CD4-positive, CD25-positive, alpha-beta regulatory T cell (primary cell): ENCODE data around the gene SHOC2. TPM values are rescaled to one million over a fixed set of nuclear protein-coding genes. Genes with fewer than 3 reads are reported as not detected.
"Not testable (repeated sequence)": the region's sequence is repeated elsewhere in the genome, so short reads cannot be mapped to it uniquely, and the experiment has no call there.

ENCODE experiments used
- ATAC-seq, 2 donors: fragments of 150-1000 bp; cut with Tn5 transposase; one replicate each; pipeline ENCODE4 v1.10.0; 2021; ENCODE audit warnings: low read depth in 2 of 2, moderate number of reproducible peaks in 2 of 2, moderate library complexity in 1 of 2
- DNase-seq, 3 donors: peaks; one replicate each; pipeline versions ENCODE4 v3.0.0 to v3.0.0-alpha.2; 2012 to 2022; ENCODE audit warnings: mixed read lengths in 1 of 3
- H3K27ac ChIP-seq: one replicate; pipeline ENCODE4 v1.7.0; 2013; ENCODE audit warnings: mild to moderate bottlenecking, low read length; ENCODE audit not compliant: insufficient read depth, poor library complexity, severe bottlenecking
- H3K27me3 ChIP-seq: one replicate; pipeline ENCODE4 v1.7.0; 2013; ENCODE audit warnings: low read length; ENCODE audit not compliant: control insufficient read depth, insufficient read depth
- H3K36me3 ChIP-seq: one replicate; pipeline ENCODE4 v1.7.0; 2013; ENCODE audit warnings: mild to moderate bottlenecking, low read length, moderate library complexity; ENCODE audit not compliant: control insufficient read depth, insufficient read depth
- H3K4me1 ChIP-seq: 2 replicates; pipeline ENCODE4 v1.7.0; 2013; ENCODE audit warnings: mild to moderate bottlenecking, low read length; ENCODE audit not compliant: insufficient read depth, control insufficient read depth, poor library complexity, severe bottlenecking
- H3K4me3 ChIP-seq: one replicate; pipeline ENCODE4 v1.7.0; 2013; ENCODE audit warnings: low read depth, mild to moderate bottlenecking, low read length, moderate library complexity
- H3K9me3 ChIP-seq, 2 experiments: 1 replicate in 1 of 2; 2 replicates in 1 of 2; pipeline ENCODE4 v1.7.0; 2013; ENCODE audit warnings: low read length in 2 of 2, mild to moderate bottlenecking in 1 of 2, moderate library complexity in 1 of 2; ENCODE audit not compliant: control insufficient read depth in 2 of 2
- H3K27ac Mint-ChIP-seq, 3 donors: one replicate each; pipeline ENCODE4 v1.8.0; 2020 to 2022; ENCODE audit warnings: mild to moderate bottlenecking in 3 of 3, mixed read lengths in 3 of 3, moderate library complexity in 2 of 3
- H3K27me3 Mint-ChIP-seq: one replicate; pipeline ENCODE4 v1.8.0; 2022; ENCODE audit warnings: mild to moderate bottlenecking, mixed read lengths
- H3K36me3 Mint-ChIP-seq: one replicate; pipeline ENCODE4 v1.8.0; 2020; ENCODE audit warnings: mixed read lengths
- H3K4me1 Mint-ChIP-seq, 4 donors: one replicate each; pipeline ENCODE4 v1.8.0; 2020 to 2022; ENCODE audit warnings: mixed read lengths in 4 of 4, mild to moderate bottlenecking in 1 of 4
- H3K4me3 Mint-ChIP-seq, 4 donors: one replicate each; pipeline ENCODE4 v1.8.0; 2020 to 2022; ENCODE audit warnings: mild to moderate bottlenecking in 4 of 4, mixed read lengths in 4 of 4, moderate library complexity in 3 of 4
- H3K9me3 Mint-ChIP-seq, 7 donors: one replicate each; pipeline ENCODE4 v1.8.0; 2020 to 2022; ENCODE audit warnings: mixed read lengths in 7 of 7, mild to moderate bottlenecking in 3 of 7, moderate library complexity in 2 of 7
- polyA plus RNA-seq, 4 donors: library from polyadenylated mRNA; unstranded; fragments of 300-500 nt; fragmentation: Illumina TruSeq; gene quantifications; one replicate each; pipeline ENCODE4 v1.2.3, GENCODE V29; 2021
- total RNA-seq: library from RNA; stranded (reverse); gene quantifications from one replicate; pipeline ENCODE4 v1.2.3, GENCODE V29; 2022

The SHOC2 gene
- total and polyA plus RNA-seq, 5 donors from 2014 or later, result 62.1 to 91.3 (median 64.6) TPM

DNA sequence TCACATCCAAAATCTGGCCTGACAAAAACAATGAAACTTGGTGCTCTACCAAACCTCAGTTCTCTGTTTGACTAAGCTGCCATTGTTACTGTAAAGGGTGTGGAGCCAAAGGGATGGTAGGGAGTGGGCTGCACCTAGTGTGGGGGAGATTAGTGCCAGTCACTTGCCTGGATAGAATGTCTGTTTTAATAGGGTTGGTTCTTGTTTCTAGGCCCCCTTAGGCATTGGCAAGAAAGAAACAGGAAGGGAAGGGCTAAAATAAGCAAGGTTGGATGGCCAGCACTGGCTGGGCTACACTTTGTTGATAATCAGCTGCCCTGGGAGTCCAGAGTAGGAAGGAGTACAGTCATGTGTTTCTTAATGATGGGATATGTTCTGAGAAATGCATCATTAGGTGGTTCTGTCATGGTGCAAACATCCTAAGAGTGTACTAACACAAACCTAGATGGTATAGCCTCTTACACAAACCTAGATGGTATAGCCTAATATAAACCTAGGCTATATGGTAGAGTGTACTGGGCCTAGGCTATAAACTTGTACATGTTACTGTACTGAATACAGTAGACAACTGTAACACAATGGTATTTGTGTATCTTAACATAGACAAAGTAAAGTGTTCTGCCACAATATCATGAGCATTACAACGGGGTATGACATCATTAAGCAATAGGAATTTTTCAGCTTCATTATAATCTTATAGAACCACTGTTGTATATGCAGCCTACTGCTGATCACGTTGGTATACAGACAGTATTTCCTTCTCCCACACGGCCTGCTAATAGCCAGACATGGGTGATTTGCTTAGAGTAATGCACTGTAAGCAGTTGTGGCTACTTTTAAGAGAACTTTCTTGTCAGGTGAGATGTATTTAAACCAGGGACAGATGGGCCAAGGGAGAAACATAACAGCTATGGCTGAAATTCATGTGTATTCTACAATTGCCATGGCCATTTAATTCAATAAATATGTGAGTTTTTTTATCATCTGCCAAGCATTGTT, 15.8 kb upstream of the SHOC2 start:
- no peak overlapping the region for H3K4me3 ChIP-seq
- peaks cover 45% of the 10 kb centered on the region for H3K36me3 ChIP-seq
- Mint-ChIP-seq H3K27ac (peak overlapping the region; percentile 10 to 71 (median 25)), H3K27me3 (no peaks in the 10 kb centered on the region), H3K9me3 (peaks cover 0 to 2% (median 0%) of the 10 kb centered on the region in 7 donors), H3K36me3 (peaks cover 19% of the 10 kb centered on the region), H3K4me3 (no peak overlapping the region), H3K4me1 (peaks cover 22 to 46% (median 32%) of the 10 kb centered on the region in 4 donors)
- no peaks in the 10 kb centered on the region for H3K4me1 ChIP-seq
- H3K9me3 ChIP-seq, result no peaks in the 10 kb centered on the region
- no peak for ATAC-seq
- DNase-seq, result peak in 1 of 3 donors; percentile 16
- no peak overlapping the region for H3K27ac ChIP-seq
- no peaks in the 10 kb centered on the region for H3K27me3 ChIP-seq

DNA sequence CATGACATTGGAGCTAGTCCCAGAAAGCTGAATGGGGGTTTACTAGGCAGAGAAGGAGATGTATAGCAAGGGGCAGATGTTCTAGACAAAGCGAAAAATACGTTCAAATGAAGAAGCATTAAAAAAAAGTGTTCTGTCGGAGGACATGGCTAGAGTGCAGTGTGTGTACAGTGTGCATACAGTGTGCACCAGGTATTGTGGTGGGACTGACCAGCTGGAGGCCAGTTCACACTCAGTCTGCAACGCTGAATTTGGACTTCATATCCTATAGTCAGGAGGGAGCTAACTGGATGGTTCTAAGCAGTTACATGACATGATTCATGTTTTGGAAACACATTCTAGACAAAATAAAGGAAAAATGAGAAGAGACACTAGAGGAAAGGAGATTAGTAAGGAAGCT, 9.3 kb upstream of the SHOC2 start:
- H3K4me3 ChIP-seq, result no peak overlapping the region
- H3K27me3 Mint-ChIP-seq, result no peaks in the 10 kb centered on the region
- no peaks in the 10 kb centered on the region for H3K27me3 ChIP-seq
- peak overlapping the region in 1 of 3 donors; percentile 5 for H3K27ac Mint-ChIP-seq
- peaks cover 10% of the 10 kb centered on the region for H3K36me3 ChIP-seq
- ATAC-seq (no peak), DNase-seq (no peak)
- peaks cover 16 to 33% (median 22%) of the 10 kb centered on the region in 4 donors for H3K4me1 Mint-ChIP-seq
- H3K9me3 ChIP-seq, result no peaks in the 10 kb centered on the region
- H3K4me3 Mint-ChIP-seq, result peak overlapping the region in 1 of 4 donors; percentile 61
- H3K36me3 Mint-ChIP-seq, result peaks cover 19% of the 10 kb centered on the region
- H3K27ac ChIP-seq, result no peak overlapping the region
- no peaks in the 10 kb centered on the region for H3K9me3 Mint-ChIP-seq
- H3K4me1 ChIP-seq, result no peaks in the 10 kb centered on the region

GRCh38 chr10:110912374-110912773, 7.0 kb upstream of the SHOC2 start:
- Mint-ChIP-seq H3K9me3 (no peaks in the 10 kb centered on the region), H3K4me3 (no peak overlapping the region), H3K27ac (peak overlapping the region in 1 of 3 donors; percentile 60), H3K36me3 (peaks cover 26% of the 10 kb centered on the region), H3K4me1 (peaks cover 21 to 51% (median 31%) of the 10 kb centered on the region in 4 donors), H3K27me3 (no peaks in the 10 kb centered on the region)
- H3K36me3 ChIP-seq, result peaks cover 10% of the 10 kb centered on the region
- ATAC-seq (no peak), DNase-seq (no peak)
- no peak overlapping the region for H3K27ac ChIP-seq
- no peaks in the 10 kb centered on the region for H3K4me1 ChIP-seq
- no peaks in the 10 kb centered on the region for H3K9me3 ChIP-seq
- H3K27me3 ChIP-seq, result no peaks in the 10 kb centered on the region
- H3K4me3 ChIP-seq, result no peak overlapping the region

GRCh38 chr10:110914431-110914830, 5.0 kb upstream of the SHOC2 start:
- Mint-ChIP-seq H3K27me3 (no peaks in the 10 kb centered on the region), H3K4me3 (no peak overlapping the region), H3K9me3 (no peaks in the 10 kb centered on the region), H3K4me1 (peaks cover 19 to 56% (median 36%) of the 10 kb centered on the region in 4 donors), H3K36me3 (peaks cover 28% of the 10 kb centered on the region), H3K27ac (no peak overlapping the region)
- no peaks in the 10 kb centered on the region for H3K27me3 ChIP-seq
- H3K4me3 ChIP-seq, result no peak overlapping the region
- no peak overlapping the region for H3K27ac ChIP-seq
- DNase-seq (no peak), ATAC-seq (no peak)
- H3K36me3 ChIP-seq, result peaks cover 10% of the 10 kb centered on the region
- no peaks in the 10 kb centered on the region for H3K9me3 ChIP-seq
- H3K4me1 ChIP-seq, result peaks cover 8% of the 10 kb centered on the region

GRCh38 chr10:110915035-110915434, 4.4 kb upstream of the SHOC2 start:
- H3K36me3 Mint-ChIP-seq, result peaks cover 27% of the 10 kb centered on the region
- no peak overlapping the region for H3K27ac Mint-ChIP-seq
- Histone ChIP-seq H3K4me3 (no peak overlapping the region), H3K27me3 (no peaks in the 10 kb centered on the region), H3K36me3 (peaks cover 10% of the 10 kb centered on the region), H3K4me1 (peaks cover 8% of the 10 kb centered on the region), H3K9me3 (no peaks in the 10 kb centered on the region), H3K27ac (no peak overlapping the region)
- no peak for DNase-seq
- H3K9me3 Mint-ChIP-seq, result no peaks in the 10 kb centered on the region
- H3K4me1 Mint-ChIP-seq, result peaks cover 13 to 54% (median 34%) of the 10 kb centered on the region in 4 donors
- no peak overlapping the region for H3K4me3 Mint-ChIP-seq
- no peaks in the 10 kb centered on the region for H3K27me3 Mint-ChIP-seq
- ATAC-seq, result no peak

DNA sequence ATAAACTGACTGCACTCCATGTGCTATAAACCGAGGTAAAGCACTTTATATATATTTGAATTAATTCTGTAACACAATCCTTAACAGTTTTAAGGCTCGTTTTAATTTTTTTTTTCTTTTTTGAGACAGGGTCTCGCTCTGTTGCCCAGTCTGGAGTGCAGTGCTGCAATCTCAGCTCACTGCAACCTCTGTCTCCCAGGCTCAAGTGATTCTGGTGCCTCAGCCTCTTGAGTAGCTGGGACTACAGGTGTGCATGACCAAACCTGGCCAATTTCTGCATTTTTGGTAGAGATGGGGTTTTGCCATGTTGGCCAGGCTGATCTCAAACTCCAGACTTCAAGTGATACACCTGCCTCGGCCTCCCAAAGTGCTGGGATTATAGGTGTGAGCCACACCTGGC, 3.8 kb upstream of the SHOC2 start:
- ATAC-seq, H3K27ac Mint-ChIP-seq, H3K27me3 Mint-ChIP-seq, H3K27me3 ChIP-seq, H3K4me3 Mint-ChIP-seq, H3K9me3 ChIP-seq, DNase-seq, H3K4me3 ChIP-seq, H3K9me3 Mint-ChIP-seq, H3K36me3 ChIP-seq, H3K27ac ChIP-seq: not testable (repeated sequence)
- H3K36me3 Mint-ChIP-seq, result peaks cover 22% of the 10 kb centered on the region
- H3K4me1 Mint-ChIP-seq, result peaks cover 10 to 54% (median 34%) of the 10 kb centered on the region in 4 donors
- H3K4me1 ChIP-seq, result peaks cover 13% of the 10 kb centered on the region

GRCh38 chr10:110916554-110917346, 2.7 kb upstream of the SHOC2 start:
- H3K4me1 ChIP-seq, result peaks cover 22% of the 10 kb centered on the region
- H3K36me3 ChIP-seq, result peaks cover 10% of the 10 kb centered on the region
- no peaks in the 10 kb centered on the region for H3K9me3 ChIP-seq
- ATAC-seq (no peak), DNase-seq (no peak)
- Mint-ChIP-seq H3K36me3 (peaks cover 15% of the 10 kb centered on the region), H3K9me3 (no peaks in the 10 kb centered on the region), H3K4me1 (peaks cover 10 to 56% (median 32%) of the 10 kb centered on the region in 4 donors), H3K4me3 (peak overlapping the region; percentile 67 to 100 (median 97)), H3K27ac (peak overlapping the region in 1 of 3 donors; percentile 13), H3K27me3 (no peaks in the 10 kb centered on the region)
- H3K27ac ChIP-seq, result no peak overlapping the region
- no peaks in the 10 kb centered on the region for H3K27me3 ChIP-seq
- H3K4me3 ChIP-seq, result no peak overlapping the region
